GM18870 (cell line): Measurements from ENCODE around the gene ZBTB46.

Experiments used
- ATAC-seq: cut with Tn5 transposase; IDR thresholded peaks from one replicate; pipeline ENCODE4 v1.9.1; 2021; ENCODE audit warnings: moderate library complexity; ENCODE audit not compliant: unreplicated experiment

The ZBTB46 gene

GRCh38 chr20:63768591-63769515 lies 62.2 kb downstream of the ZBTB46 start:
- ATAC-seq: no peak

GRCh38 chr20:63767886-63768285 lies 63.2 kb downstream of the ZBTB46 start:
- no peak for ATAC-seq

DNA sequence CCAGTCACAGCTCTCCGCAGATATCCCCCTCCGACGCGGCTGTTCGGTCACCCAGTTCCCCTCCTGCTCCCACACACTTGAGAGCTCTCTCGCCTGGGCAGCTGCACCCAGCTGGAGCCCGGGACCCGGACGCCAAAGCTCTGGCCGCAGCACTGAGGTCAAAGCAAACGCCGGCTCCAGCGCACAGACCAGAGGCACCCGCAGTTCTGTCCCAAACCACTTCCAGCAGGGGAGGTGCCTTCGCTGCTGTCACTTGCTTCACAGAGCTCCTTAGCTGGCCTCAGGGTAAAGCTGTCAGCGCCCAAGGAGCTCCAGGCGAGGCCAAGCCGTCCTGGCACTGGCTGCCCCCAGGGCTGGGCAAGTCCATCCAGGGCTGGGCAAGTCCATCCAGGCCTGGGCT lies 63.6 kb downstream of the ZBTB46 start:
- no peak for ATAC-seq

DNA sequence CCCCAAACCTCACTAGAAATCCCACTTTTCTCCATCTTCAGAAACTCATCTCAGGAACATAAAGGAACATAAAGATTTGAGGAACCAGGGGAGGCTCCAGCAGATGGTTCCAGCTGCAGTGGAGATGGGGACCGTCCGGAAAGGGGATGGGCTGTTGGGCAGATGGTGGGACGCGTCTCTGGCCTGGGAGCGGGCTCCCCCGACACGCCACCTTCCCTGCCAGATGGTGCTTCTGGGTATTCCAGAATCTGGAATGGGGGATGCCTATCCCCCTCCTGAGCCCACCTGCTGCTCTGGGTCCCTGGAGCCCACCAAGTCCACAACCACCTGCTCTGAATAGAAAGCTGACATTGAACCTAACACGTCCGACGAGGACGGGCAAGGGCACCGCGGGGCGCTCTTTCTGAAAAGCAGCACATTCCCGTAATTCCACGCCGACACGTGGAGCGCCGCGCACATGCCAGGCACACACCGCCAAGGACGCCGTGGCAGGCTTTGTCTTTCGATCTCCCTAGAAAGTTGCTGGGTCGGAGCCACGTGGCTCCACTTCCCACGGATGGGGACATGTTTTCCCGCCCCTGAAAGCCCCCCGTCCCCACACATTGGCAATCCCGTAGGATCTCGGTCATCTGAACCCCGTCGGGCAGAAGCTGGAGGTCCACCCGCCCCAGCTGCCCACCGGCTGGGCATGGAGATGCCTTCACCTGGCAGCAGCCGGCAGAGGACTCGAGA lies 64.2 kb downstream of the ZBTB46 start:
- no peak for ATAC-seq

- no peak for ATAC-seq
These were observed 65.2 kb downstream of the ZBTB46 start for GRCh38 chr20:63765902-63766301.

- no peak for ATAC-seq
These were observed 65.8 kb downstream of the ZBTB46 start for GRCh38 chr20:63765082-63765873.

GRCh38 chr20:63759377-63759901 lies 71.6 kb downstream of the ZBTB46 start:
- no peak for ATAC-seq

- no peak for ATAC-seq
These were observed 72.9 kb downstream of the ZBTB46 start for GRCh38 chr20:63758152-63758551.

- ATAC-seq: no peak
These were observed 74.4 kb downstream of the ZBTB46 start for GRCh38 chr20:63756648-63756991.

DNA sequence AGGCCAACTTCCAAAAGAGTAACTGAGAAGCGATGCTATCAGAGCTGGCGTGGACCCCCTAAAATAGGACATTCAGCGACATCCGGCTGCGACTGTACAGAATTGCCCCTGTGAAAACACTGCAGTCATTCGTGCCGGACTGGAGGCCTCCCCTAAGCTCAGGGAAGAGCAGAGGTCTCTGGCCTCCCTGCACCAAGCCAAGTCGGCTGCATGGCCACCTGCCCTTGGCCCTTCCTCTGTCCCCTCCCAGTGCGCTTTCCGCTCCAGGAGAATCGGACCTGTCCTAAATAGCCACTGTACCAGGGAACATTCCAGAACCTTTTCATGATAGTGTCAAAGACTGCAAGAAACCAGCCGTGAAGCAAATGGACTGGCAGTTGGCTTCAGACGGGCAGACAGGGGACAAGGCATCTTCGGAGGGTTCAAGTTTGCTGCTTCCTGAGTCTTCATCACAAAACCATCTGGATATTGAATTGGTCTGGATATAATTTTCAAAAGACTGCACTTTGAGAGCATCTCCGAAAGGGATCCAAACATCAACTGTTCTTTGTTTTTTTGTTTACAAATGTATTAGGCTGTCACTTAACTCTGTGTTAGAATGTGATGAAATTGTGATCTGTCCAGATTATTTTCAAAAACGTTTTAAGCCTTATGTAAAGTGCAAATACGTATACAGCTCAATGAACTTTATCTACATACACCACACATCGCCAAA lies 75.0 kb downstream of the ZBTB46 start:
- ATAC-seq: no peak

DNA sequence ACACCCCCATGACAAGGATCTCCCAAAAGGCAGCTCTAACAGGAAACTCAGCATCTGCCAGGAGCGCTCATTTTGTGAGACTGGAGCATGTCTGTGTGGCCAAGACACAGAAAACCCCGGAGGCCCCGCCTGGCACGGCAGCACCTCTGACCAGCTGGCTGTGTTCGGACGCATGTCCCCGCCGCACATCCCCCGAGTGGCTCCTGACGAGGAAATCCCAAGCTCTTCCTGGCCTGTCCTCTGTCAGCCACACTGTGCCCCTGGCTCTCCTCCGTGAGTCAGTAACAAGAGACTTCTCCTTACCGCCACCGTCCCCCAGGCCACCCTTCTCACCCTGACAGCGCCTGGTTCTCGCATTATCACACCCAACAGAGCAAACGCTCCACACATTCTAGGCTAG lies 77.1 kb downstream of the ZBTB46 start:
- no peak for ATAC-seq

- no peak for ATAC-seq
These were observed 77.7 kb downstream of the ZBTB46 start for GRCh38 chr20:63753381-63753780.

DNA sequence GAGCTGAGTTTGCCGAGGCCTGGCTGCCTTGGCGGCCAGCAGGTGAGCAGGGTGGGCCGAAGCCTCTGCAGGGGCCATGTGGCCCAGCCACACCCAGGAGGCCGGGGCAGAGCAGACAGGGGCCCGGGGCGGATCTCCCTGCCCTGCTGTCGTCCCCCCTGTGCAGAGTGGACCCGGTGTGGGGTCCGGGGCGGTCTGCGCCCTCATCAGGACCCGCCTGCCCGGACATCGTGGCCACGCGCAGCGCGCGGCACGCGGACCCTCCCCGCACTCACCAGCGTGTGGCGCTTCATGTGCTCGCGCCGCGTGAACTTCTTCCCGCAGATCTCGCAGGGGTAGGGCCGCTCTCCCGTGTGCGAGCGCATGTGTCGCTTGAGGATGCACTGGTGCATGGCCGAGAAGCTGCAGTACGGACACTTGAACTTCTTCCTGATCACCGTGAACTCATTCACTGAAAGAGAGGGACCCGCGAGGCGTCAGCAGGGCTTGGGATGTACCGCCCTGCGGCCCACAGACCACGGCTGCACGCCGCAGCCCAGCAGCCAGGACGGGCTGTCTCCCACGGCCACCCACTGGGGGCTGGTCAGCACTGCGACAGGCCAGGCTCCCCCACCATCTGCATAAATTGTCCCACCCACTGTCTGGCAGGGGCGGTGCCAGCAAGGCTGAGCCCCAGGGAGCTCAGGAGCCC lies 78.5 kb downstream of the ZBTB46 start:
- no peak for ATAC-seq

GRCh38 chr20:63751471-63752271 lies 79.4 kb downstream of the ZBTB46 start:
- ATAC-seq: no peak

DNA sequence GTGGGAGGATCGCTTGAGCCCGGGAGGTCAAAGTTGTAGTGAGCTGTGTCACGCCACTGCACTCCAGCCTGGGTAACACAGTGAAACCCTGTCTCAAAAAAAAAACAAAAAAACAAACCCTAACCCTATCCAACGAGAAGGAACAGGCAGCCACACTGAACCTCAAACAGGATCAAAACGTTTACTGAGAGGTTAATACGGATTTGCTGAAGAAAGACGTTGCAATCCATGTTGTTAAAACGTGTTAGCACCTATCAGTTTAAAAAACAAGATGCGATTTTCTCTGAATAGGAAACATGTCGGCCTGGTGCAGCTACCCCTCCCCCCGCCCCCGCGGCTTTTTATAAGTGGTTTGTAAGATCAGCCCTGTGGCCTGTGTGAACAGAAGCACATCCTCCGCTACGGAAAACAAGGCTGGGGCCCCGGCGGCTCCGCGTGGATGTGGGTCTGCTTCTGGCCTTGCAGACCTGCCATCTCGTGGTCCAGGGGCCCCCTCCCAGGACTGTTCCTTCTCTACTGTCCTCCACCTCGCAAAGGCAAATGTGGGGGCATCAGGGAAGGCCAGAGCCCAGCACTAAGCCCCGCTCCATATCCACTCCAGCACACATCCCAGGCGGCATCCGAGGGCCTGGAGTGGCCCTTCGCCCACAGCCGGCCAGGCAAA lies 80.1 kb downstream of the ZBTB46 start:
- ATAC-seq: no peak

GRCh38 chr20:63749597-63750508 lies 81.2 kb downstream of the ZBTB46 start:
- ATAC-seq: no peak

GRCh38 chr20:63748934-63749270 lies 82.2 kb downstream of the ZBTB46 start:
- ATAC-seq: no peak
